ENCODE measurements around the gene GALNT15. TPM values are rescaled to one million over a fixed set of nuclear protein-coding genes. Genes with fewer than 3 reads are reported as not detected.
A peak's percentile ranks its signal among the peaks of the same experiment; 100 is the strongest.

The GALNT15 gene
- total RNA-seq, 5 donors from 2014 or later (not counting 1 experiment from before 2014, with no cell fraction given) = 0.06 TPM; not detected in 4

- POLR2A ChIA-PET = no interaction called here
- WGBS (ENCODE audit: insufficient coverage) = no CpG with 5 or more reads among the region's 4 CpGs
- Mint-ChIP-seq H3K9me3 (peaks cover 5 to 14% (median 12%) of the 10 kb centered on the region in 3 donors), H3K27ac (no peak overlapping the region), H3K4me3 (no peak overlapping the region), H3K4me1 (peaks cover 0 to 4% (median 0%) of the 10 kb centered on the region in 3 donors), H3K27me3 (peaks cover 9 to 22% of the 10 kb centered on the region in 2 donors), H3K36me3 (no peaks in the 10 kb centered on the region)
- ATAC-seq (replicated peaks in 1 of 4) = no peak
- Histone ChIP-seq H3K27me3 (replicated peaks in 1 of 2; ENCODE audit: control insufficient read depth in 2 of 2, extremely low read depth in 1 of 2, insufficient read depth in 2 of 2, low read length in 1 of 2) (peaks cover 0 to 5% of the 10 kb centered on the region in 2 experiments), H3K36me3 (ENCODE audit: control insufficient read depth in 2 of 2, extremely low read depth in 1 of 2, insufficient read depth in 1 of 2, low read length in 1 of 2) (no peaks in the 10 kb centered on the region), H3K4me1 (ENCODE audit: control insufficient read depth in 1 of 2, extremely low read depth in 1 of 2, insufficient read depth in 2 of 2, low read length in 2 of 2) (no peaks in the 10 kb centered on the region), H3K4me3 (ENCODE audit: control insufficient read depth in 1 of 2, extremely low read depth in 1 of 2, low read length in 1 of 2) (no peak overlapping the region), H3K9me3 (no peaks in the 10 kb centered on the region), H3K27ac (ENCODE audit: low read length) (no peak overlapping the region)
- peak in 2 of 35 experiments; percentile 2 to 5 for DNase-seq
- CTCF ChIA-PET = no interaction called here
These were observed 25.7 kb upstream of the GALNT15 start for GRCh38 chr3:16148783-16149182.

- H3K27ac Mint-ChIP-seq = no peak overlapping the region
These were observed 24.2 kb upstream of the GALNT15 start for GRCh38 chr3:16150285-16150684.

GRCh38 chr3:16151109-16151508 is 23.4 kb upstream of the GALNT15 start:
- 0% methylated on average over 1 of the region's 4 CpGs for WGBS (ENCODE audit: insufficient coverage)
- Mint-ChIP-seq H3K27ac (no peak overlapping the region), H3K36me3 (no peaks in the 10 kb centered on the region), H3K9me3 (peaks cover 5 to 11% (median 8%) of the 10 kb centered on the region in 3 donors), H3K27me3 (peaks cover 16 to 25% of the 10 kb centered on the region in 2 donors), H3K4me1 (peaks cover 0 to 4% (median 0%) of the 10 kb centered on the region in 3 donors), H3K4me3 (no peak overlapping the region)
- Histone ChIP-seq H3K9me3 (no peaks in the 10 kb centered on the region), H3K27ac (ENCODE audit: low read length) (no peak overlapping the region), H3K4me1 (ENCODE audit: control insufficient read depth in 1 of 2, extremely low read depth in 1 of 2, insufficient read depth in 2 of 2, low read length in 2 of 2) (no peaks in the 10 kb centered on the region), H3K36me3 (ENCODE audit: control insufficient read depth in 2 of 2, extremely low read depth in 1 of 2, insufficient read depth in 1 of 2, low read length in 1 of 2) (no peaks in the 10 kb centered on the region), H3K4me3 (ENCODE audit: control insufficient read depth in 1 of 2, extremely low read depth in 1 of 2, low read length in 1 of 2) (no peak overlapping the region), H3K27me3 (replicated peaks in 1 of 2; ENCODE audit: control insufficient read depth in 2 of 2, extremely low read depth in 1 of 2, insufficient read depth in 2 of 2, low read length in 1 of 2) (peaks cover 0 to 3% of the 10 kb centered on the region in 2 experiments)
- ATAC-seq (replicated peaks in 1 of 4) = peak in 1 of 4 experiments; percentile 38
- CTCF ChIA-PET = no interaction called here
- POLR2A ChIA-PET = no interaction called here
- peak in 5 of 35 experiments; percentile 4 to 23 (median 7) for DNase-seq

More at GRCh38 chr3:16150285-16150684, 24.2 kb upstream of the GALNT15 start:
- no peak overlapping the region for H3K27ac ChIP-seq (ENCODE audit: low read length)
- Mint-ChIP-seq H3K4me3 (no peak overlapping the region), H3K4me1 (peaks cover 0 to 4% (median 0%) of the 10 kb centered on the region in 3 donors), H3K9me3 (peaks cover 5 to 11% (median 8%) of the 10 kb centered on the region in 3 donors), H3K36me3 (no peaks in the 10 kb centered on the region), H3K27me3 (peaks cover 14 to 25% of the 10 kb centered on the region in 2 donors)
- ChIA-PET POLR2A (no interaction called here), CTCF (no interaction called here)
- no peak overlapping the region for H3K4me3 ChIP-seq (ENCODE audit: control insufficient read depth in 1 of 2, extremely low read depth in 1 of 2, low read length in 1 of 2)
- peaks cover 0 to 3% of the 10 kb centered on the region in 2 experiments for H3K27me3 ChIP-seq (replicated peaks in 1 of 2; ENCODE audit: control insufficient read depth in 2 of 2, extremely low read depth in 1 of 2, insufficient read depth in 2 of 2, low read length in 1 of 2)
- ATAC-seq (replicated peaks in 1 of 4) = no peak
- no peaks in the 10 kb centered on the region for H3K9me3 ChIP-seq
- DNase-seq = no peak
- H3K4me1 ChIP-seq (ENCODE audit: control insufficient read depth in 1 of 2, extremely low read depth in 1 of 2, insufficient read depth in 2 of 2, low read length in 2 of 2) = no peaks in the 10 kb centered on the region
- no CpG with 5 or more reads among the region's 1 CpG for WGBS (ENCODE audit: insufficient coverage)
- no peaks in the 10 kb centered on the region for H3K36me3 ChIP-seq (ENCODE audit: control insufficient read depth in 2 of 2, extremely low read depth in 1 of 2, insufficient read depth in 1 of 2, low read length in 1 of 2)

GRCh38 chr3:16168211-16168610 is 6.3 kb upstream of the GALNT15 start:
- Histone ChIP-seq H3K27ac (ENCODE audit: low read length) (no peak overlapping the region), H3K4me3 (ENCODE audit: control insufficient read depth in 1 of 2, extremely low read depth in 1 of 2, low read length in 1 of 2) (no peak overlapping the region), H3K36me3 (ENCODE audit: control insufficient read depth in 2 of 2, extremely low read depth in 1 of 2, insufficient read depth in 1 of 2, low read length in 1 of 2) (no peaks in the 10 kb centered on the region), H3K27me3 (replicated peaks in 1 of 2; ENCODE audit: control insufficient read depth in 2 of 2, extremely low read depth in 1 of 2, insufficient read depth in 2 of 2, low read length in 1 of 2) (peaks cover 0 to 7% of the 10 kb centered on the region in 2 experiments), H3K4me1 (ENCODE audit: control insufficient read depth in 1 of 2, extremely low read depth in 1 of 2, insufficient read depth in 2 of 2, low read length in 2 of 2) (no peaks in the 10 kb centered on the region), H3K9me3 (no peaks in the 10 kb centered on the region)
- peaks cover 3% of the 10 kb centered on the region for H3K36me3 Mint-ChIP-seq
- no peak overlapping the region for H3K4me3 Mint-ChIP-seq
- ATAC-seq (replicated peaks in 1 of 4) = no peak
- no peaks in the 10 kb centered on the region for H3K4me1 Mint-ChIP-seq
- H3K27ac Mint-ChIP-seq = no peak overlapping the region
- H3K27me3 Mint-ChIP-seq = peaks cover 24 to 31% of the 10 kb centered on the region in 2 donors
- WGBS (ENCODE audit: insufficient coverage) = 100% methylated on average over 3 of the region's 6 CpGs
- H3K9me3 Mint-ChIP-seq = peaks cover 4 to 13% (median 9%) of the 10 kb centered on the region in 3 donors
- ChIA-PET POLR2A (no interaction called here), CTCF (no interaction called here)
- DNase-seq = no peak

- no peaks in the 10 kb centered on the region for H3K4me1 Mint-ChIP-seq
- H3K27ac Mint-ChIP-seq = no peak overlapping the region
- H3K4me3 Mint-ChIP-seq = no peak overlapping the region
These were observed 3.5 kb upstream of the GALNT15 start for GRCh38 chr3:16171009-16171408.

GRCh38 chr3:16171825-16172224 is 2.7 kb upstream of the GALNT15 start:
- DNase-seq (no peak), ATAC-seq (replicated peaks in 1 of 4) (no peak)
- H3K36me3 Mint-ChIP-seq = no peaks in the 10 kb centered on the region
- H3K4me3 Mint-ChIP-seq = no peak overlapping the region
- Histone ChIP-seq H3K36me3 (ENCODE audit: control insufficient read depth in 2 of 2, extremely low read depth in 1 of 2, insufficient read depth in 1 of 2, low read length in 1 of 2) (no peaks in the 10 kb centered on the region), H3K4me3 (ENCODE audit: control insufficient read depth in 1 of 2, extremely low read depth in 1 of 2, low read length in 1 of 2) (no peak overlapping the region), H3K27ac (ENCODE audit: low read length) (no peak overlapping the region), H3K27me3 (replicated peaks in 1 of 2; ENCODE audit: control insufficient read depth in 2 of 2, extremely low read depth in 1 of 2, insufficient read depth in 2 of 2, low read length in 1 of 2) (peaks cover 0 to 8% of the 10 kb centered on the region in 2 experiments), H3K4me1 (ENCODE audit: control insufficient read depth in 1 of 2, extremely low read depth in 1 of 2, insufficient read depth in 2 of 2, low read length in 2 of 2) (no peaks in the 10 kb centered on the region), H3K9me3 (no peaks in the 10 kb centered on the region)
- WGBS (ENCODE audit: insufficient coverage) = 88% methylated on average over 1 of the region's 1 CpG
- no peak overlapping the region for H3K27ac Mint-ChIP-seq
- CTCF ChIA-PET = no interaction called here
- H3K27me3 Mint-ChIP-seq = peaks cover 9 to 10% of the 10 kb centered on the region in 2 donors
- POLR2A ChIA-PET = no interaction called here
- no peaks in the 10 kb centered on the region for H3K4me1 Mint-ChIP-seq
- H3K9me3 Mint-ChIP-seq = no peaks in the 10 kb centered on the region

More at GRCh38 chr3:16171009-16171408, 3.5 kb upstream of the GALNT15 start:
- Histone ChIP-seq H3K36me3 (ENCODE audit: control insufficient read depth in 2 of 2, extremely low read depth in 1 of 2, insufficient read depth in 1 of 2, low read length in 1 of 2) (no peaks in the 10 kb centered on the region), H3K4me1 (ENCODE audit: control insufficient read depth in 1 of 2, extremely low read depth in 1 of 2, insufficient read depth in 2 of 2, low read length in 2 of 2) (no peaks in the 10 kb centered on the region), H3K27ac (ENCODE audit: low read length) (no peak overlapping the region), H3K4me3 (ENCODE audit: control insufficient read depth in 1 of 2, extremely low read depth in 1 of 2, low read length in 1 of 2) (no peak overlapping the region), H3K27me3 (replicated peaks in 1 of 2; ENCODE audit: control insufficient read depth in 2 of 2, extremely low read depth in 1 of 2, insufficient read depth in 2 of 2, low read length in 1 of 2) (peaks cover 0 to 8% of the 10 kb centered on the region in 2 experiments), H3K9me3 (no peaks in the 10 kb centered on the region)
- ATAC-seq (replicated peaks in 1 of 4) (no peak), DNase-seq (no peak)
- Mint-ChIP-seq H3K36me3 (no peaks in the 10 kb centered on the region), H3K9me3 (no peaks in the 10 kb centered on the region), H3K27me3 (peaks cover 14% of the 10 kb centered on the region in 2 donors)
- 73% methylated on average over 2 of the region's 2 CpGs for WGBS (ENCODE audit: insufficient coverage)
- POLR2A ChIA-PET = no interaction called here
- CTCF ChIA-PET = no interaction called here

All from T-cell (primary cell).